Osteocyte (in vitro differentiated cells): Measurements from ENCODE around the gene MBIP. TPM values are rescaled to one million over a fixed set of nuclear protein-coding genes. Genes with fewer than 3 reads are reported as not detected.

ENCODE experiments used
- DNase-seq: peaks from one replicate; pipeline ENCODE4 v3.0.0; 2021; ENCODE audit warnings: mixed read lengths; ENCODE audit not compliant: unreplicated experiment; ENCODE audit errors: extremely low spot score
- H3K27ac Mint-ChIP-seq: one replicate; pipeline ENCODE4 v1.8.0; 2021; ENCODE audit warnings: mild to moderate bottlenecking, mixed read lengths; ENCODE audit not compliant: unreplicated experiment
- H3K27me3 Mint-ChIP-seq: one replicate; pipeline ENCODE4 v1.8.0; 2021; ENCODE audit warnings: mixed read lengths; ENCODE audit not compliant: unreplicated experiment
- H3K36me3 Mint-ChIP-seq: one replicate; pipeline ENCODE4 v1.8.0; 2021; ENCODE audit warnings: mixed read lengths; ENCODE audit not compliant: unreplicated experiment
- H3K4me1 Mint-ChIP-seq: one replicate; pipeline ENCODE4 v1.8.0; 2021; ENCODE audit warnings: mixed read lengths; ENCODE audit not compliant: unreplicated experiment
- H3K4me3 Mint-ChIP-seq: one replicate; pipeline ENCODE4 v1.8.0; 2021; ENCODE audit warnings: mild to moderate bottlenecking, moderate library complexity, mixed read lengths; ENCODE audit not compliant: unreplicated experiment
- H3K9me3 Mint-ChIP-seq: one replicate; pipeline ENCODE4 v1.8.0; 2021; ENCODE audit warnings: mixed read lengths; ENCODE audit not compliant: unreplicated experiment
- total RNA-seq: library from RNA; stranded (reverse); gene quantifications from 2 replicates; pipeline ENCODE4 v1.2.1, GENCODE V29; 2021
- TF ChIP-seq, protein P1 (sequence below): fragments of 200-600 bp; sonication (generic); IDR thresholded peaks from 2 replicates; pipeline ENCODE4 v1.5.0; 2021; ENCODE audit warnings: antibody characterized with exemption, mild to moderate bottlenecking, moderate library complexity

Gene MBIP
- total RNA-seq, 1 donor from 2014 or later = 26.2 TPM

DNA sequence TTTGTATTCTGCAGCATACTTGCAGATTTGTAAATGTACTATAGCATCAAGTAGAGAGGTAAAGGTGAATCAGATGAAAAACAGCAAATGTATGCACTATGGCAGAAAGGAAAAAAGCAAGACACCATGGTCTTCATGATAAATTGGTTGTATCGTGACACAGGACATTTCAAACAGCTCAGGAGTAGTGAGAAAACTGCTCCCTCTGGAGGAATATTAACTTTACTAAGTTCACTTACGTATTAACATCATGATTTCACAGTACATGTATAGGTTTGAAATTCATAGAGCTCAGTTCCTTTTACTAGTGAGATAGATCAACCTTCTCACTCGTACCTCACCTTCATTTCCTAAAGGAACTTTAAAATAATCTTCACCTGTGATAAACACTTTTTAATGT lies 6.5 kb downstream of the MBIP start:
- H3K4me3 Mint-ChIP-seq = no peak overlapping the region
- H3K4me1 Mint-ChIP-seq = peaks cover 12% of the 10 kb centered on the region
- no peak overlapping the region for H3K27ac Mint-ChIP-seq
- H3K36me3 Mint-ChIP-seq = peaks cover 26% of the 10 kb centered on the region
- TF ChIP-seq, protein P1, sequence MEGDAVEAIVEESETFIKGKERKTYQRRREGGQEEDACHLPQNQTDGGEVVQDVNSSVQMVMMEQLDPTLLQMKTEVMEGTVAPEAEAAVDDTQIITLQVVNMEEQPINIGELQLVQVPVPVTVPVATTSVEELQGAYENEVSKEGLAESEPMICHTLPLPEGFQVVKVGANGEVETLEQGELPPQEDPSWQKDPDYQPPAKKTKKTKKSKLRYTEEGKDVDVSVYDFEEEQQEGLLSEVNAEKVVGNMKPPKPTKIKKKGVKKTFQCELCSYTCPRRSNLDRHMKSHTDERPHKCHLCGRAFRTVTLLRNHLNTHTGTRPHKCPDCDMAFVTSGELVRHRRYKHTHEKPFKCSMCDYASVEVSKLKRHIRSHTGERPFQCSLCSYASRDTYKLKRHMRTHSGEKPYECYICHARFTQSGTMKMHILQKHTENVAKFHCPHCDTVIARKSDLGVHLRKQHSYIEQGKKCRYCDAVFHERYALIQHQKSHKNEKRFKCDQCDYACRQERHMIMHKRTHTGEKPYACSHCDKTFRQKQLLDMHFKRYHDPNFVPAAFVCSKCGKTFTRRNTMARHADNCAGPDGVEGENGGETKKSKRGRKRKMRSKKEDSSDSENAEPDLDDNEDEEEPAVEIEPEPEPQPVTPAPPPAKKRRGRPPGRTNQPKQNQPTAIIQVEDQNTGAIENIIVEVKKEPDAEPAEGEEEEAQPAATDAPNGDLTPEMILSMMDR = peak; percentile 28
- no peak for DNase-seq
- no peaks in the 10 kb centered on the region for H3K9me3 Mint-ChIP-seq
- H3K27me3 Mint-ChIP-seq = no peaks in the 10 kb centered on the region

DNA sequence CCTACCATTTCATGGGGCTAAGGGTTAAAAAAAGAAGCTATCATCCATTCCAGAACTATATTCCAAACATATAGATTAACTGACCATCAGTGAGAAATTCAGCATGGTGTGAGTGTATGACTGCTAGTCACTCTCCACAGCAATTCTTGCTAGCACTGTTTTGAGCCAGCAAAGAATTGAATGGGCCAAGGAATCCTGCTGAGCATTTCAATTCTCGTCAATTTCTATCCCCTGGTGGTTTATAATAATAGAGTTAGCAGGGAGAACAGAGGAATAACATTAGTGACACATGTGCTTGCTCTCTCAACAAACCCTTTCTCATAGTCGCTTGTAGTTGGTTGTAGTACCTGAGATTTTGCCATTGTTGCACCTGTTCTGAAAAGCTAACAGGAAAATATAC lies 7.2 kb downstream of the MBIP start:
- H3K27me3 Mint-ChIP-seq = no peaks in the 10 kb centered on the region
- TF ChIP-seq, protein P1 = no peak
- peaks cover 6% of the 10 kb centered on the region for H3K4me1 Mint-ChIP-seq
- no peak for DNase-seq
- H3K27ac Mint-ChIP-seq = no peak overlapping the region
- no peaks in the 10 kb centered on the region for H3K9me3 Mint-ChIP-seq
- peaks cover 33% of the 10 kb centered on the region for H3K36me3 Mint-ChIP-seq
- H3K4me3 Mint-ChIP-seq = no peak overlapping the region

DNA sequence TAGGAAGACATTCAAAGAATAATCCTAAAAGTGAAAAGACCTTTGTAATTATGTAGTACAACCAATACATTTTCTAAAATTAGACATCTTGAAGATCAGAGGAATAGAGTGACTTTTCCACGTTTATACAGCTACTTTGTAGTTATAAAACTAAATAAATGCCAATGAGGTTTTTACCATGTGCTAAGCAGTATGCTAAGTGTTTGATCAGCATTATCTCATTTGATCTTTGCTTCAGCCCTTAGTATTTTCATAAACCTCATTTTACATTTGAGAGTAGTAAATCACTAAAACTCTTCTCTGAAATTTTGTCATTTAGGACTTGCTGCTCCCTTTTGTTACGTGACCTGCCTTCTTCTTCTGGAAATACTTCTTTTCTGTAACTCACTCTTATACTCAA lies 13.6 kb downstream of the MBIP start:
- Mint-ChIP-seq H3K27ac (no peak overlapping the region), H3K9me3 (no peaks in the 10 kb centered on the region), H3K27me3 (no peaks in the 10 kb centered on the region), H3K4me3 (no peak overlapping the region), H3K4me1 (no peaks in the 10 kb centered on the region), H3K36me3 (peaks cover 63% of the 10 kb centered on the region)
- TF ChIP-seq, protein P1 = no peak
- DNase-seq = no peak

DNA sequence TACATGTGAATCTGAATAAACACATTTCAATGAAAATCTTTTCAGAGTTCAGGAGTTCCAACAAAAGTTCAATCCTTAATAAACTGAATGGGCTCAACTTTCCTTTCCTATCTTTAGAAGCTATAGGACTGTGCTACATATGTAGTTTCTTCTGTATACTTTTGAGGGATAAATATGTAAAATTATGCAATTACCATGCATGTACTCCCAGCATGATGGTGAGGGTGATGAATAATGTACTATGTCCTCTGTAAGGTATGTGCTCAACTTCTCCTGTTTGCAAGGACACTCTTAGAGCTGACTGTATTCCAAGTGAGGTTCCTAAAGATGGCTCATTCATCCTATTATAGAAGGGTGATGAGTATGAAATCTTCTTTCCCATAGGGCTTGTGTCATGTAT lies 15.5 kb downstream of the MBIP start:
- TF ChIP-seq, protein P1 = no peak

DNA sequence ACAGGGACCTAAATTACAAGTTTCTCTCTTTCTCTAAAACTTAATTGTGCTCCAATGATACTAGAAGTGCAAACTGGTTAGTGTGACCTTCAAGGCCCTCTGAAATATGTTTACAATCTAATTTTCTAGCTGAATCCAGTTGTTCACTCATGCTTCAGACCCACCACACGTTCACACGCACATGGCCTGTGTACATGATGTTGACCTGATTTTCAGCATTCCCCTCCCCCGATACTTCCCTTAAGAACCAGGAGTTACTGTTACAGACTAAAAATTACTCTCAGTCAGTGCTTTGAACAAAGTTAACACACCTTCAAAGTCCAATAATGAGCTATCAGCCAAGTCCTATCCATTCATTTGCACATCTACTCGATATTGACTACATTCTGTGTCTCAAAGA lies 16.5 kb downstream of the MBIP start:
- TF ChIP-seq, protein P1 = no peak
- Mint-ChIP-seq H3K4me3 (no peak overlapping the region), H3K27me3 (no peaks in the 10 kb centered on the region), H3K36me3 (peaks cover 50% of the 10 kb centered on the region), H3K27ac (no peak overlapping the region), H3K4me1 (peaks cover 10% of the 10 kb centered on the region), H3K9me3 (no peaks in the 10 kb centered on the region)
- no peak for DNase-seq

More for the DNA sequence above, 15.5 kb downstream of the MBIP start:
- Mint-ChIP-seq H3K27ac (no peak overlapping the region), H3K4me3 (no peak overlapping the region), H3K4me1 (peaks cover 10% of the 10 kb centered on the region), H3K27me3 (no peaks in the 10 kb centered on the region), H3K36me3 (peaks cover 55% of the 10 kb centered on the region), H3K9me3 (no peaks in the 10 kb centered on the region)
- no peak for DNase-seq
